HFFc6 (cell line): ENCODE data around the gene VPS4A. TPM values are rescaled to one million over a fixed set of nuclear protein-coding genes. Genes with fewer than 3 reads are reported as not detected.
"Not testable (repeated sequence)": the region's sequence is repeated elsewhere in the genome, so short reads cannot be mapped to it uniquely, and the experiment has no call there.

Experiments
- DNase-seq: peaks from one replicate; pipeline ENCODE4 v3.0.0-alpha.2; 2018
- H3K27ac Mint-ChIP-seq: 2 replicates; pipeline ENCODE4 v1.8.0; 2020; ENCODE audit warnings: mild to moderate bottlenecking, mixed read lengths
- H3K27me3 Mint-ChIP-seq: 2 replicates; pipeline ENCODE4 v1.8.0; 2021; ENCODE audit warnings: mild to moderate bottlenecking, moderate library complexity, mixed read lengths; ENCODE audit not compliant: insufficient read depth
- H3K36me3 Mint-ChIP-seq: 2 replicates; pipeline ENCODE4 v1.8.0; 2021; ENCODE audit warnings: low read depth, mixed read lengths
- H3K4me1 Mint-ChIP-seq: 2 replicates; pipeline ENCODE4 v1.8.0; 2020; ENCODE audit warnings: low read depth, mixed read lengths
- H3K4me3 Mint-ChIP-seq: 2 replicates; pipeline ENCODE4 v1.8.0; 2020; ENCODE audit warnings: mild to moderate bottlenecking, moderate library complexity, mixed read lengths
- H3K9me3 Mint-ChIP-seq: 2 replicates; pipeline ENCODE4 v1.8.0; 2020; ENCODE audit warnings: mild to moderate bottlenecking, mixed read lengths
- CTCF ChIP-seq: fragments of 200-600 bp; sonication (generic); IDR thresholded peaks from 2 replicates; pipeline ENCODE4 v1.5.0; 2021; ENCODE audit warnings: antibody characterized with exemption, mild to moderate bottlenecking
- total RNA-seq, 6 experiments: library from RNA; stranded (reverse); fragmentation: NEBNext Ultra II Directional; extraction: Animal tissue kit (Norgen Biotek cat#: 25700); gene quantifications; 2 replicates in 1 of 6; 3 replicates in 5 of 6; pipeline ENCODE4 v1.2.3, GENCODE V29; 2021

Gene VPS4A
- total RNA-seq, 6 experiments from 2014 or later: 33.2 to 39.8 (median 36.7) TPM

- Mint-ChIP-seq H3K27me3 (no peaks in the 10 kb centered on the region; the same call in 1 of the 2 replicates), H3K36me3 (peaks cover 9% of the 10 kb centered on the region; the same call in 1 of the 2 replicates), H3K9me3 (no peaks in the 10 kb centered on the region), H3K4me3 (no peak overlapping the region), H3K27ac (no peak overlapping the region), H3K4me1 (peaks cover 6% of the 10 kb centered on the region; the same call in 1 of the 2 replicates)
- no peak for TF ChIP-seq CTCF
- DNase-seq: no peak
These were observed 35.5 kb downstream of the VPS4A start for GRCh38 chr16:69346683-69347082.

DNA sequence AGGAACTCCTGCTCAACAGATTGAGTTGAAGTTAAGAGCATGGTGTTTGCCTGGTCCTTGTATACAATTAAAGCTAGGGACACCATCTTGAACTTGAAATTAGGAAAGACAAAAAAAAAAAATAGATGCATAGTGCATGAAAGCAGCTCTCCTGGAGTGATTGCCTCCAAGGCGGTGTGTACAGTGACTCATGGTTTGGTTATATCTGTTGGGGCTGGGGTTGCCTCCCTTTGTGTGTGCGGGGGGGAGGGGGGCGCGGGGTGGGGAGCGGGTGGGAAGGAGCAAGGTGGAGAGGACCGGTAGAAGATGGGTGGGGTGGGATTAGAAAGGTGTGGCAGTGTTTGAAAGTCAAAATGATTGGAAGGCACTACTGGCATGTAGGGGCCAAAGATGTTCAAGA, 37.1 kb downstream of the VPS4A start:
- no peak overlapping the region for H3K27ac Mint-ChIP-seq
- DNase-seq: no peak
- H3K9me3 Mint-ChIP-seq: no peaks in the 10 kb centered on the region
- H3K4me1 Mint-ChIP-seq: peaks cover 6% of the 10 kb centered on the region; the same call in 1 of the 2 replicates
- H3K4me3 Mint-ChIP-seq: no peak overlapping the region
- H3K36me3 Mint-ChIP-seq: peaks cover 9% of the 10 kb centered on the region; the same call in 1 of the 2 replicates
- TF ChIP-seq CTCF: no peak
- H3K27me3 Mint-ChIP-seq: no peaks in the 10 kb centered on the region; the same call in 1 of the 2 replicates

GRCh38 chr16:69349536-69349935, 38.4 kb downstream of the VPS4A start:
- peaks cover 8% of the 10 kb centered on the region; the same call in 1 of the 2 replicates for H3K36me3 Mint-ChIP-seq

GRCh38 chr16:69350536-69351133, 39.5 kb downstream of the VPS4A start:
- Mint-ChIP-seq H3K9me3 (no peaks in the 10 kb centered on the region), H3K27me3 (no peaks in the 10 kb centered on the region; the same call in 1 of the 2 replicates), H3K4me1 (peaks cover 6% of the 10 kb centered on the region; the same call in 1 of the 2 replicates), H3K4me3 (no peak overlapping the region), H3K36me3 (peaks cover 8% of the 10 kb centered on the region; the same call in 1 of the 2 replicates), H3K27ac (no peak overlapping the region; the same call in 1 of the 2 replicates)
- no peak for DNase-seq
- no peak for TF ChIP-seq CTCF

More at GRCh38 chr16:69349536-69349935, 38.4 kb downstream of the VPS4A start:
- DNase-seq: no peak
- Mint-ChIP-seq H3K4me1 (peaks cover 6% of the 10 kb centered on the region; the same call in 1 of the 2 replicates), H3K9me3 (no peaks in the 10 kb centered on the region), H3K27ac (no peak overlapping the region), H3K27me3 (no peaks in the 10 kb centered on the region; the same call in 1 of the 2 replicates), H3K4me3 (no peak overlapping the region)
- TF ChIP-seq CTCF: no peak

DNA sequence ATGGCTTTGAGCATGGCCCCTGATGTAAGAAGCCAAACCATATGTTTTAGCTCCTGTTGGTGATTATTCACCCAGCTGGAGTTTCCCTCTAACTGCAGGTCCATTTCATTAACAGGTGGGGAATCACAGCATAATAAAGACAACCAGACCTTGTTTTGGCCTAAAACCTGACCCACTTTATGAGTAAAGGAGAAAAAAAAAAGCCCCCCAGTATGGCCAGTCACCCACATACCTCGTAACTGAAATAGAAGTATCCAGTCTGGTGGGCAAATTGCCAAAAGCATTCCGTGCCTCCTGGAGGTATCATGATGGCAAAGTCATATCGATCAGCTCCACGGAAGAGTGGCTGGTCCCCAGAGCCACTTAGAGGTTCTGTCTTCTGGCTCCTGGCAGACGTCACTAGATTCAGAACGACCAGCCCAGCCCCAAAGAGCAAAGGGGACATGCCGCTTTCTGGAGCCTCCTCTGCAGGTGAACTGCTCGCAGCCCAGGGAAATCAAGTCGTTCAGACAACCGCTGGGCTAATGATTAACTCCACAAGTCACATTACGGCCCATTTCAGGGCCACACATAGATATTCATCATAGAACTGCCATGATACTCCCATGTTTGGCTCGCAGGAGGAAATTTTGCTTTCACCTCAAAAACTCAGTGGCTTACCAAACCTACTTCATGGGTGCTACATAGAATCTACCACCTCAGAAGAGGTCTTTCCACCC, 40.3 kb downstream of the VPS4A start, which contains the start of gene TMED6:
Gene TMED6 (minus strand): TSS at position 478 of the 719 bp plus-strand sequence. CDS start 33 bp downstream, at position 445.
- TF ChIP-seq CTCF: no peak
- no peaks in the 10 kb centered on the region for H3K9me3 Mint-ChIP-seq
- H3K36me3 Mint-ChIP-seq: peaks cover 8% of the 10 kb centered on the region; the same call in 1 of the 2 replicates
- H3K27ac Mint-ChIP-seq: no peak within 1 kb of the TSS; the same call in 1 of the 2 replicates
- no peak for DNase-seq
- no peaks in the 10 kb centered on the region for H3K27me3 Mint-ChIP-seq
- no peak within 1 kb of the TSS for H3K4me3 Mint-ChIP-seq
- H3K4me1 Mint-ChIP-seq: peaks cover 6% of the 10 kb centered on the region; the same call in 1 of the 2 replicates

- H3K4me3 Mint-ChIP-seq, H3K36me3 Mint-ChIP-seq, H3K4me1 Mint-ChIP-seq, H3K9me3 Mint-ChIP-seq, DNase-seq, H3K27ac Mint-ChIP-seq, H3K27me3 Mint-ChIP-seq: not testable (repeated sequence)
These were observed 48.9 kb downstream of the VPS4A start for GRCh38 chr16:69360070-69360469.
